Colonic mucosa (tissue), 4 donors: ENCODE results near the gene PEX12. TPM values are rescaled to one million over a fixed set of nuclear protein-coding genes. Genes with fewer than 3 reads are reported as not detected.

Experiments used
- DNase-seq: peaks from one replicate; pipeline ENCODE4 v3.0.0-alpha.2; 2020
- H3K27ac ChIP-seq: fragments of 200-600 bp; one replicate; pipeline ENCODE4 v1.8.0; 2021
- H3K27me3 ChIP-seq: fragments of 200-600 bp; one replicate; pipeline ENCODE4 v1.8.0; 2021
- H3K36me3 ChIP-seq: fragments of 200-600 bp; one replicate; pipeline ENCODE4 v1.8.0; 2021
- H3K4me1 ChIP-seq: fragments of 200-600 bp; one replicate; pipeline ENCODE4 v1.8.0; 2021; ENCODE audit warnings: mild to moderate bottlenecking
- H3K4me3 ChIP-seq: fragments of 200-600 bp; one replicate; pipeline ENCODE4 v1.8.0; 2021
- H3K9ac ChIP-seq, 2 donors: one replicate each; pipeline ENCODE4 v1.7.0; 2013; ENCODE audit warnings: control low read depth in 2 of 2, low read depth in 2 of 2, low read length in 2 of 2
- H3K9me3 ChIP-seq: fragments of 200-600 bp; one replicate; pipeline ENCODE4 v1.8.0; 2021
- CTCF ChIP-seq: fragments of 200-600 bp; IDR thresholded peaks from one replicate; pipeline ENCODE4 v1.8.0; 2022; ENCODE audit warnings: antibody characterized with exemption, mild to moderate bottlenecking
- intact Hi-C: fragments of 100-400 bp; cut with DNase I; formaldehyde crosslinking; loops from one replicate; pipeline ENCODE4 v1.14.1; 2022
- total RNA-seq, 2 donors: library from RNA; stranded (reverse); fragmentation: NEBNext Ultra II Directional in 1 of 2; extraction: Animal tissue kit (Norgen Biotek cat#: 25700) in 1 of 2; gene quantifications; one replicate each; pipeline ENCODE4 v1.2.1, GENCODE V29; 2021
- donor health status: healthy.
- donor health status: DM: no; HTN: no; CAD: no.
- donor health status: DM: no; HTN: no; CAD: no.

PEX12 gene
- total RNA-seq, 2 donors from 2014 or later = 2.6 to 5.9 TPM

GRCh38 chr17:35553310-35553709 lies 25.1 kb downstream of the PEX12 start:
- no peak overlapping the region for H3K9ac ChIP-seq
- no peaks in the 10 kb centered on the region for H3K36me3 ChIP-seq
- intact Hi-C loops = no loop called here
- no peaks in the 10 kb centered on the region for H3K27me3 ChIP-seq
- no peak overlapping the region for H3K4me3 ChIP-seq
- no peak overlapping the region for H3K27ac ChIP-seq
- no peak for DNase-seq
- no peaks in the 10 kb centered on the region for H3K9me3 ChIP-seq
- no peak for TF ChIP-seq CTCF
- H3K4me1 ChIP-seq = no peaks in the 10 kb centered on the region

GRCh38 chr17:35548978-35549377 lies 29.4 kb downstream of the PEX12 start:
- DNase-seq = no peak
- no peaks in the 10 kb centered on the region for H3K27me3 ChIP-seq
- no peak overlapping the region for H3K4me3 ChIP-seq
- intact Hi-C loops = no loop called here
- H3K9me3 ChIP-seq = no peaks in the 10 kb centered on the region
- TF ChIP-seq CTCF = no peak
- H3K27ac ChIP-seq = no peak overlapping the region
- H3K36me3 ChIP-seq = no peaks in the 10 kb centered on the region
- H3K4me1 ChIP-seq = no peaks in the 10 kb centered on the region
- H3K9ac ChIP-seq = no peak overlapping the region

- no peaks in the 10 kb centered on the region for H3K36me3 ChIP-seq
- no peaks in the 10 kb centered on the region for H3K4me1 ChIP-seq
- no peak overlapping the region for H3K9ac ChIP-seq
- H3K9me3 ChIP-seq = no peaks in the 10 kb centered on the region
- intact Hi-C loops = no loop called here
- H3K27me3 ChIP-seq = no peaks in the 10 kb centered on the region
- H3K4me3 ChIP-seq = no peak overlapping the region
- no peak for DNase-seq
- TF ChIP-seq CTCF = no peak
- H3K27ac ChIP-seq = no peak overlapping the region
These were observed 30.1 kb downstream of the PEX12 start for GRCh38 chr17:35548208-35548810.

GRCh38 chr17:35546487-35546886 lies 31.9 kb downstream of the PEX12 start:
- intact Hi-C loops = no loop called here

GRCh38 chr17:35545150-35545549 lies 33.2 kb downstream of the PEX12 start:
- no peaks in the 10 kb centered on the region for H3K27me3 ChIP-seq
- H3K9ac ChIP-seq = no peak overlapping the region
- H3K4me3 ChIP-seq = no peak overlapping the region
- no peak for TF ChIP-seq CTCF
- no peaks in the 10 kb centered on the region for H3K9me3 ChIP-seq
- no peak overlapping the region for H3K27ac ChIP-seq
- H3K4me1 ChIP-seq = no peaks in the 10 kb centered on the region
- intact Hi-C loops = no loop called here
- no peak for DNase-seq
- no peaks in the 10 kb centered on the region for H3K36me3 ChIP-seq

More at GRCh38 chr17:35546487-35546886, 31.9 kb downstream of the PEX12 start:
- Histone ChIP-seq H3K4me3 (no peak overlapping the region), H3K9ac (no peak overlapping the region), H3K9me3 (no peaks in the 10 kb centered on the region), H3K27ac (no peak overlapping the region), H3K36me3 (no peaks in the 10 kb centered on the region), H3K27me3 (no peaks in the 10 kb centered on the region), H3K4me1 (no peaks in the 10 kb centered on the region)
- no peak for TF ChIP-seq CTCF
- no peak for DNase-seq
